Measurements from ENCODE around the gene MYBL2. TPM values are rescaled to one million over a fixed set of nuclear protein-coding genes. Genes with fewer than 3 reads are reported as not detected.
"Not testable (repeated sequence)": the region's sequence is repeated elsewhere in the genome, so short reads cannot be mapped to it uniquely, and the experiment has no call there.

Gene MYBL2
- polyA plus RNA-seq, 1 donor from 2014 or later, result 4.6 TPM

DNA sequence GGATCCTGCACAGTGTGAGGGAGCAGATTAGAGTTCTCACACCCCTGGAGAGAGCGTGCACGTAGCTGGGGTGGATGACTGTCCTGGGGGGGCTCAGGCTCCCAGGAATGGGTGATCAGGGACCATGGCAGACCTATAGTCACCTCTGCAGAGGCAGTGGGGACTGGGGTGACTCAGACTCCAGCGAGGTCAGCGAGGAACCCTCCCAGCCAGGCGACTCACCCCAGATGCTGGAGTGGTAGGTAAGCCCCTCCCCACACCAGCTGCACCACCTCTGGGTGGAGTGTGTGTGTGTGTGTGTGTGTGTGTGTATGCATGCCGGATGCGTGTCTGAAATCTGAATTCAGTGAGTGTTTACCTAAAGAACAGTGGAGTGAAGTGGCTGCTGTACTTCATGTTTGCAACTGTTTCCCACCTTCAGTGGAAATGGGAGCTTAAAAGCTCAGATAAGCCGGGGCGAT, 77.3 kb downstream of the MYBL2 start:
- Mint-ChIP-seq H3K4me1 (peaks cover 0 to 9% (median 1%) of the 10 kb centered on the region in 3 donors), H3K4me3 (peak overlapping the region in 1 of 4 donors; percentile 45), H3K27ac (no peak overlapping the region), H3K9me3 (no peaks in the 10 kb centered on the region), H3K36me3 (peaks cover 3% of the 10 kb centered on the region), H3K27me3 (no peaks in the 10 kb centered on the region)

DNA sequence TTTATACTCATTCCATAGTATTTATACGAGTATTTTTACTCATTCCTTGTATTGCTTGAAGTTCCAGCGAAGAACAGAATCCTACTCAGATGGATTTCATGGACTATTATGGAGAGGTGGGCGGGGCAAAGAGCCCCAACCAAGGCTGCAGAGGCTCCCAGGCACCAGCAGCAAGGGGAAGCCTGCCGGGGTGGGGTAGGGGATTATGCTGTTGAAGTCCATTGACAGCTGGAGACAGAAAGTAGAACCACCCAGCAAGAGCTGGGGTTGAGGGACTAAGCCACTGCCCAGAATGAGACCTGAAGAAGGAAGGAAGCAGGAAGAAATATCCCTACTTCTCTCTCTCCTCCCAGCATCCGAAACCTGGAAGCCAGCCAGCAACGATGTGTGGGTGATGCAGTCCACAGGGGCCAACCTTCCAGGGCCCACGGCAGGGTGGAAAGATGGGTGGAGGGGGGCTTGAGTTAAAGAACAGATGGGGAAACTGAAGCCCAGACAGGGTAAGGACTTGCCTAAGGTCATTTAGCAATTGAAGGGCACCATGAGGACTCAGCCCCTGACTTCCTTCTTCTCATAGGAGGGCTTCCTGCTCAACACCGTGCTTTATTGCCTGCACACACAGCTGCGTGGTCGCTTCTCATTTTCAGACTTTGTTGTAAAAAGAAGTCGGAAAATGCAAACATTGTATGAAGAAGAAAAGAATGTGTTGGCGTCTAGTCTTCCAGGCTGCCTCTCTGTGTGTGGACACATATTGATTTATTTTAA, 78.2 kb downstream of the MYBL2 start:
- Mint-ChIP-seq H3K4me1 (peaks cover 0 to 13% (median 7%) of the 10 kb centered on the region in 3 donors), H3K36me3 (peaks cover 3% of the 10 kb centered on the region), H3K9me3 (no peaks in the 10 kb centered on the region), H3K4me3 (peak overlapping the region in 1 of 4 donors; percentile 81), H3K27me3 (peaks cover 1% of the 10 kb centered on the region), H3K27ac (no peak overlapping the region)

DNA sequence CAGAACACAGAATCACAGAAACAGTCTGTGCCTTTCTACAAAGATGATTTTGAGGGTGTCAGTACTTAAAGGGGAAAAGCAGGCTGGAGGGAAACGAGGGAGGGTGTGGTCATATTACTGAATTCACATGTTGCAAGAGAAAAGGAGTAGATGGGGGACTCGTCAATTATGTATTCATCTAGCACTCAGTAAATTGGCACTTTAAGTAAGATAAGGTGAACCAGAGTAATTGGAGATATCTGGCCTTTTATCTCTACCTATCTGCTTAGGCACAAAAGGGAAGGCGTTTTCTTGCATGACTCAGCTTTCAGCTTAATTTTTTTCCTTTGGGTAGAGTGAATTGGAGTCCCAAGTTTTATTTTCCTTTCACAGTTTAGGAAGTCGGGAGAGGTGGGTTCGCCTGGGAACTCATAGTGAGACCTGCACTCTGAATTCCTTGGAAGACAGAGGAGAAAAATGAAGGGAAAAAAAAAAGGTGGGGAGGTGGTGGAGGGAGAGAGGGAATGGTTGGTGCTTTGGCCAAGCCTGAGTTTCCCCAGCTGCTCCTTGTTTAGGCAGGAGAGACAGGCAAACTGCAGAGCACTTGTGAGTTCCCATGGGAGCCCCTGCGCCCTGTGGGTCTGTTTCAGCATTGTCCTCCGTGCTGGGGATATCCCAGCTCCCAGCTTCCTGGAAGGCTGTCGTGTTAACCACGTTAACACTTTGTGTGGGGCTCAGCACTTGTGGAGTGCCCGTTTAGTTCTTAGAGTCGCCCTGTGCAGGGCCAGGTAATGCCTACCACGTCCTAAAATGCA, 79.6 kb downstream of the MYBL2 start:
- H3K36me3 Mint-ChIP-seq, result peaks cover 3% of the 10 kb centered on the region
- H3K4me1 Mint-ChIP-seq, result peaks cover 9 to 22% (median 16%) of the 10 kb centered on the region in 3 donors
- peak overlapping the region in 1 of 3 donors; percentile 17 for H3K27ac Mint-ChIP-seq
- no peak overlapping the region for H3K4me3 Mint-ChIP-seq
- H3K27me3 Mint-ChIP-seq, result peaks cover 4% of the 10 kb centered on the region
- H3K9me3 Mint-ChIP-seq, result no peaks in the 10 kb centered on the region

DNA sequence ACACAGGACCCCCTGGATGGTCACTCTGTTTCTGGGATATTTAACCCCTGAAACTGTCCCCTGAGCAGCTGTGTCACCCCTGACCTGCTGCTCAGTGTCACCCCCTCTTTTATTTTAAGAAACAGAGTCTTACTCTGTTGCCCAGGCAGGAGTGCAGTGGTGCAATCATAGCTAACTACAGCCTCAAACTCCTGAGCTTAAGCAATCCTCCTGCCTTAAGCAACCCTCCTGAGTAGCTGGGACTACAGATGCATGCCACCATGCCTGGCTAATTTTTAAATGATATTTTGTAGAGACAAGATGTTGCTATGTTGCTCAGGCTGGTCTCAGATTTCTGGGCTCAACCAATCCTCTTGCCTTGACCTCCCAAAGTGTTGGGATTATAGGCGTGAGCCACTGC, 81.4 kb downstream of the MYBL2 start:
- no peak overlapping the region for H3K4me3 Mint-ChIP-seq
- H3K27me3 Mint-ChIP-seq, result peaks cover 7% of the 10 kb centered on the region

DNA sequence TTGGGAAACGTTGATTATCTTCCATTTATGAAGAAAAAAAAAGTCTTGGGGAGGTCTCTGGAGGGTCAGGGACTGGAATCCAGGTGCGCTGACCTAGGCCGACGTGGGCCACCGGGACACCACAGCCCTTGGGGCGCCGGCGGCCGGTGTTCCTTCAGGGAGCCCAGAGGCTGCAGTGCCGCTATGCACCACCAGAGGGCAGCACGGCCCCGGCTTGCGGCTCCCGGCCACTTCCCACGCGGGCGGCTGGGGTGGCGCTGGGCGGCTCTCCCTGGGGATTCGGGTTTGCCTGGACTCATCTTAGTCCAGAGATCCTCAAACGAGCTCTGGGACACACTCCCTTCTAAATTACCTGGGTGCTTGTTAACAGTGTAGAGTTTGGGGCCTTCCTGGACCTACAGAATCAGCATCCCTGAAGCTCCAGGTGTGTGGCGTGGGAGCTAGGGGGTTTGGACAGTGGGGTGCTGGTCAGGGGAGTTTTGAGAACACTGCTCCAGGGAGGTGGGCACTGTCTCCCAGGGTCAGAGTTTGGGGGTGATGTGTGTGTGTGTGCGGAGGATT, 82.9 kb downstream of the MYBL2 start:
- Mint-ChIP-seq H3K9me3 (no peaks in the 10 kb centered on the region), H3K27me3 (peaks cover 7% of the 10 kb centered on the region), H3K4me1 (peaks cover 22 to 35% (median 29%) of the 10 kb centered on the region in 3 donors), H3K36me3 (peaks cover 3% of the 10 kb centered on the region), H3K4me3 (peak overlapping the region in 1 of 4 donors; percentile 79), H3K27ac (peak overlapping the region in 1 of 3 donors; percentile 53)

More for the DNA sequence above, 81.4 kb downstream of the MYBL2 start:
- H3K27ac Mint-ChIP-seq, result no peak overlapping the region
- peaks cover 22 to 34% (median 29%) of the 10 kb centered on the region in 3 donors for H3K4me1 Mint-ChIP-seq
- H3K36me3 Mint-ChIP-seq, result peaks cover 3% of the 10 kb centered on the region
- H3K9me3 Mint-ChIP-seq, result no peaks in the 10 kb centered on the region

DNA sequence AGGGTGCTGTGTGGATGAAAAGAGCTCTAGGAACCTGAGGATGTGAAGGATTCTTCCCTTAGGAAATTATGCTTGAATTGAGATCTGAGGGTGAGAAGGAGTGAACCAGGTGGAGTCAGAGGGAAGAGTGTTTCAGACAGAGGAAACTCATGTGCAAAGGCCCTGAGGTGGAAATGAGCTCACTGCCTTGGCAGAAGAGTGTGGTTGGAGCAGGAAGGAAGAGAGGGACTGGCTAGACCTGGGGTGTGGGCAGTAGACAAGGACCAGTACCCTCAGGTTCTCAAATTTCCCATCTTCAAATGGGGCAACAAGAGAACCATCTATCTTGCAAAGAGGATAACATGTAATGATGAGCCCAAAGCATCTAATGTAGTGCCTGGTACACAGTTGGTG, 83.9 kb downstream of the MYBL2 start:
- peaks cover 3% of the 10 kb centered on the region for H3K36me3 Mint-ChIP-seq
- no peak overlapping the region for H3K27ac Mint-ChIP-seq
- H3K9me3 Mint-ChIP-seq, result no peaks in the 10 kb centered on the region
- peaks cover 22 to 31% (median 28%) of the 10 kb centered on the region in 3 donors for H3K4me1 Mint-ChIP-seq
- peak overlapping the region in 1 of 4 donors; percentile 31 for H3K4me3 Mint-ChIP-seq
- peaks cover 7% of the 10 kb centered on the region for H3K27me3 Mint-ChIP-seq

DNA sequence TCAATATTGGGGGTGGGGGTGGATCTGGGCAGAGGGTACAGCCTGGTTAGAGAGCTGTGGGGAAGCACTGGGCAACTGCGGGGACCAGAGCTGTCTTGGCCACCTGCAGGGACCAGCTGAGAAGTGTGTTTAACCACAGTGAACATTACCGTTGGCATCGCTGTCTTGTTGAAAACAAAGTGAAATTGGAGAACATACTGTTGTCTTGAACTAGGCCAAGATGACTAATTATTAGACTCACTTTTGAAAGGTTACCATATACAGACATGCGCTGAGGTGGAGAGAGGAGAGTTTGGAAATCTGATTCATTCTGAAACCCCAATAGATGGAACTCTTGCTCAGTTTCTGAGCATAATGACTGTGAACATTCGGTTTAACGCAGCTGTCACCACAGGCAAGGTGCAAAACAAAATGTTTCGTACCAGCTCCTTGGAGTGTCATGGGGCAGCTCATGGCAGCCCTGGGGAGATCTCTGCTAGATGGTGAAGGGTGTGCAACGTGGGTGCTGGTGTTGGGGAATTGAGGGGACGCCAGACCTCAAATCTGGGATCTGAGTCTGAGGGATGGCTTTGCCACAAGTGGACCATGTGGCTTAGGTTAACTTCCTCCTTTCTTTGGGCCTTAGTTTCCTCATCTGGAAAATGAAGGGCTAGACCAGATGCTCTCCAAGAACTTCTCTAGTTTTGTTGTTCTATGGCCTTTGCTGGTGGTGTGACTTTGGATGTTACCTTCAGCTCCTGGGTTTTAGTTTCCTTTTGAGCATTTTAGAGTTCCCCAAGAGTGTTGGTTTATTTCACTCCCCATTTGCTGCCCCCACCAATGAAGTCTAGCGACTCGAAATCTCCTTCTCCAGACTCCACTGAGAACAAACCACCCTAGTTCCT, 84.5 kb downstream of the MYBL2 start:
- H3K36me3 Mint-ChIP-seq, result no peaks in the 10 kb centered on the region
- peaks cover 7% of the 10 kb centered on the region for H3K27me3 Mint-ChIP-seq
- peak overlapping the region in 2 of 4 donors; percentile 31 to 73 for H3K4me3 Mint-ChIP-seq
- H3K9me3 Mint-ChIP-seq, result no peaks in the 10 kb centered on the region
- H3K27ac Mint-ChIP-seq, result peak overlapping the region in 1 of 3 donors; percentile 67
- peaks cover 22 to 28% (median 28%) of the 10 kb centered on the region in 3 donors for H3K4me1 Mint-ChIP-seq

DNA sequence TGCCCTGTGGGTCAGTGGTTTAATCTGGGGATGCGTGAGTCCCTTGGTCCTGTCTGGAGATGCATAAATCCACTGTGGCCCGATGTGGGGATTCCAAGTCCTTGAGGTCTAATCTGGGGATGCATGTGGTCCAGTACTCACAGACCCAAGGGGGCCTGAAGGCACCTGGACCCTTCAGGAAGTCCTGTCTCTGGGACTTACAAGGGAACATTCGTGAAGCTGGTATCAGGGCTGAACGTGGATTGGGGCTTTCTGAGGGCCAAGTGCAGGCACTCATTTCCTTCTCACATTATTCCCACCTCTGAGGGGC, 85.1 kb downstream of the MYBL2 start:
- Mint-ChIP-seq H3K27me3 (peaks cover 7% of the 10 kb centered on the region), H3K4me1 (peaks cover 22 to 28% (median 27%) of the 10 kb centered on the region in 3 donors), H3K36me3 (no peaks in the 10 kb centered on the region), H3K9me3 (no peaks in the 10 kb centered on the region), H3K4me3 (peak overlapping the region in 1 of 4 donors; percentile 73), H3K27ac (peak overlapping the region in 2 of 3 donors; percentile 36 to 67)

DNA sequence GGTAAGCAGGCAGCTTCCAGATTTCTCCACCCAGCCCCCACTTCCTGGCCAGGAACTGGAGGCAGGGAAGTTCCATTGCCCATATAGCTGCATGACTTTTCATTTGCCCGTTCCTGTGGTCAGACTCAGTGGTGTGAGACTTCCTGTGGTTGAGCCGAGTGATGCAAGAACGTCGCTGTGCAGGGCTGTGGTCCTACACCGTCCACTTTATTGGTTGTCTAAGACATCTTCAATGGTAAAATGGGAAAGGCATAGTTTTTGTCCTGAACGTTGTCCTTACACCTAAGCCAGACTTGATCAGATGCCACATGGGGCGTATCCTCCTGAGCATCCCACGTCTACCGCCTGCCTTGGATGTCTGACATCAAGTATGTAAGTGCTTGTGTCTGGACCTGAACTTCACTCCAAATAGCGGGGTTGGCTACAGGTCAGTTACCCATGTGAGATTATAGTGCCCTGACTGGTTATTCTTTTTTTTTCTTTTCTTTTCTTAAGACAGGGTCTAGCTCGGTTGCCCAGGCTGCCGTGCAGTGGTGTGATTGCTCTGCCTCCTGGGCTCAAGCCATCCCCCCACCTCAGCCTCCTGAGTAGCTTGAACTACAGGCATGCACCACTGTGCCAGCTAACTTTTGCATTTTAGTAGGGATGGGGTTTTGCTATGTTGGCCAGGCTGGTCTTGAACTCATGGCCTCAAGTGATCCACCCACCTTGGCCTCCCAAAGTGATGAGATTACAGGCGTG, 85.8 kb downstream of the MYBL2 start:
- Mint-ChIP-seq H3K27ac (peak overlapping the region in 1 of 3 donors; percentile 36), H3K4me1 (peaks cover 22 to 28% (median 27%) of the 10 kb centered on the region in 3 donors), H3K9me3 (no peaks in the 10 kb centered on the region), H3K27me3 (peaks cover 7% of the 10 kb centered on the region), H3K36me3 (no peaks in the 10 kb centered on the region), H3K4me3 (peak overlapping the region in 1 of 4 donors; percentile 73)

DNA sequence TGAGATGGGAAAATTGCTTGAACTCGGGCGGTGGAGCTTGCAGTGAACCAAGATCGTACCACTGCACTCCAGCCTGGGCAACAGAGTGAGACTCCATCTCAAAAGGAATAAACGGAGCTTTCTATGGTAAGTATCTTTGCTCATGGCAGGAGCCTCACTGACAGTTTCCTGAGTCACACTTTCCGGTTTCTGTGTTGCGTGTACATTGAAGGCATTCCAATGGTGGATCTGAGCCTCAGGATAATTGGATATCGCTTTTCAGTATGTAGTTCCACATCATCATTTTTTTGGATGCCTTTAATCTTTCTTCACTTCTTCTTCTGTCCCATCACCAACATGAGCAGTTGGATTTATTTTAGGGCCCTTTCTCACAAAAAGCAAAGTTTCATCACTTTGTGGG, 88.5 kb downstream of the MYBL2 start:
- Mint-ChIP-seq H3K9me3 (no peaks in the 10 kb centered on the region), H3K36me3 (no peaks in the 10 kb centered on the region), H3K4me3 (no peak overlapping the region), H3K4me1 (peaks cover 22 to 23% (median 22%) of the 10 kb centered on the region in 3 donors), H3K27me3 (peaks cover 5% of the 10 kb centered on the region), H3K27ac (no peak overlapping the region)

DNA sequence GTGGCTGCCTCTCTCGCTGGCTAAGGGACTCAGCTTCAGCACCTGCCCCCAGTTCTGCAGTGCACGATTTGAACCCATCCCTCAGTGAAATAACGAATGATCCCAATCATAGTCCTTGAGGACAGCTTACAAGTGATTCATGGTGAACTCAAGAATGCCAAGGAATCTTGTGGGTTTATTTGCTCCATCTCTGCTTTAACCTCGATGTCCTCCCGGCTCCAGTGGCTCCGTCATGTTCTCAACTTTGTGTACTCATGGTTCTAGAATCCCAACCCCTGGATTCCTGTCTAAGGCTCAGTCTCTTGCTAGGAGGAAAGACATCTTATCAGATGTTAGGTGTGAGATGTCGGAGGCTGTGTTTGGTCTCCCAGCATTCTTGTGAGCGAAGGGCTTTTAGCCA, 88.9 kb downstream of the MYBL2 start:
- Mint-ChIP-seq H3K4me3 (no peak overlapping the region), H3K27ac (no peak overlapping the region), H3K27me3 (peaks cover 5% of the 10 kb centered on the region), H3K36me3 (no peaks in the 10 kb centered on the region), H3K9me3 (no peaks in the 10 kb centered on the region), H3K4me1 (peaks cover 20 to 21% (median 20%) of the 10 kb centered on the region in 3 donors)

DNA sequence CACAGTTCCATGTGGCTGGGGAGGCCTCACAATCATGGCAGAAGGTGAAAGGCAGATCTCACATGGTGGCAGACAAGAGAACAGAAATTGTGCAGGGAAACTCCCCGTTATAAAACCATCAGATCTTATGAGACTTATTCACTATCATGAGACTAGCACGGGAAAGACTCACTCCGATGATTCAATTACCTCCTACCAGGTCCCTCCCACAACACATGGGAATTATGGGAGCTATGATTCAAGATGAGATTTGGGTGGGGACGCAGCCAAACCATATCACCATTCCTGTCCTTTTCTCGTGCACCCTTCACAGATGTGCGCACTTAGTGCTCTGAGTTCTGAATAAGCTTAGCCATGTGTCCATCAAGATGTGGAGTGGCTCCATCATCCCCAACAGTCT, 91.0 kb downstream of the MYBL2 start:
- not testable (repeated sequence) for H3K27me3 Mint-ChIP-seq, H3K27ac Mint-ChIP-seq, H3K36me3 Mint-ChIP-seq, H3K4me1 Mint-ChIP-seq, H3K4me3 Mint-ChIP-seq, H3K9me3 Mint-ChIP-seq

DNA sequence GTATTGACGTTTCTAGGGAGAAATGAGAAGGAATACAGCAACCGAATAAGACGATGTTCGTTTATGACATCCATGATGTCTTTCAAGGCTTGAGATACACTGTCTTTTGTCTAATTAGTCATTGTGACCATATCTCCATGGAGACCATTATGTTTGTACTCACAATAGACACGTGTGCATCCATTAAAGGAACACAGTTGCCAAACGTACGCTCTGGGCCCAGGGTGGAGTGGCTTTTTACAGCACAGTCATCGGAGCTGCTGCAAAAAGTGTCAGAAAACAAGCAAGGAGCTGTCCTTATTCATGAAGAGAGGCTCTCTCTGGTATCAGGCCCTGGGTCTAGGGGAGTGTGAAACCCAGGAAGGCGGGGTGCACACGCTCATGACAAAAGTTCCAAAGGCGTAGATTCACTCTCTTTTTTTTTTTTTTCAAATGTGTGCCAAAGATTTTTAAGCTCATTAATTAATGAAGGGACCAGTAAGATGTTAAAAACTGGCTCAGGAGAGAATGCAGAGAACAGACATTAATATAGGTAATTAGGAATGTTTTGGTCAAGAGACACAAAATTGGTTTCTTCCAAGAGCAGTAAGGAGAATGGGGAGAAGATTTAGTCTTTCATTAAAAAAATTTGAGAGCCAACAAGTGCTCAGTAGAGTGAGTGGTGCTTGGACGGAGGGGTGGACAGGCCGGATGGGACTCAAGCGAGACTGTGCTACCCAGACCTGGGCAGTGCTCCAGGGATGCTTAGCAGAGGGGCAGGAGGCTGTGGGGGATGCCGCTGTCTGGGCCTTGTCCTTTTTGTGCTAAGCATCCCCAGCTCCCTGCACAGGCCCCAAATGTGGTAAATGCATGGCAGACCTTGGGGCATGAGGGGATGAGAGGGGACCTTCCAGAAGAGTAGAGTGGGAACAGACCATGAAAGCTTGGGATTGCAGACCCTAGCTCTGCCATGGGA, 94.7 kb downstream of the MYBL2 start:
- H3K27ac Mint-ChIP-seq, result peak overlapping the region in 1 of 3 donors; percentile 36
- H3K4me3 Mint-ChIP-seq, result no peak overlapping the region
- peaks cover 1% of the 10 kb centered on the region for H3K27me3 Mint-ChIP-seq
- H3K4me1 Mint-ChIP-seq, result no peaks in the 10 kb centered on the region
- no peaks in the 10 kb centered on the region for H3K9me3 Mint-ChIP-seq
- no peaks in the 10 kb centered on the region for H3K36me3 Mint-ChIP-seq

Data from IgD-negative memory B cell (primary cell).